Osteoblast (primary cell): ENCODE measurements around the gene RASSF5. TPM values are rescaled to one million over a fixed set of nuclear protein-coding genes. Genes with fewer than 3 reads are reported as not detected.

Experiments
- DNase-seq: peaks from one replicate; pipeline ENCODE4 v3.0.0; 2011; ENCODE audit warnings: low spot score, mixed read lengths; ENCODE audit not compliant: insufficient read length; ENCODE audit errors: missing footprints
- H2AFZ ChIP-seq: 2 replicates; pipeline ENCODE4 v1.6.0; 2011; ENCODE audit warnings: mild to moderate bottlenecking, low read length
- H3K27ac ChIP-seq: 2 replicates; pipeline ENCODE4 v1.5.1; 2011; ENCODE audit warnings: mild to moderate bottlenecking, low read depth, low read length, moderate library complexity
- H3K27me3 ChIP-seq: 2 replicates; pipeline ENCODE4 v1.6.0; 2012; ENCODE audit warnings: mild to moderate bottlenecking, control low read depth, inconsistent platforms, low read length, moderate library complexity; ENCODE audit not compliant: insufficient read depth
- H3K36me3 ChIP-seq: 2 replicates; pipeline ENCODE4 v1.5.1; 2011; ENCODE audit warnings: mild to moderate bottlenecking, low read length, control low read depth, moderate library complexity; ENCODE audit not compliant: insufficient read depth
- H3K4me1 ChIP-seq: 2 replicates; pipeline ENCODE4 v1.5.1; 2011; ENCODE audit warnings: mild to moderate bottlenecking, low read length, control low read depth, moderate library complexity; ENCODE audit not compliant: insufficient read depth
- H3K4me2 ChIP-seq: 2 replicates; pipeline ENCODE4 v1.6.0; 2011; ENCODE audit warnings: mild to moderate bottlenecking, low read length; ENCODE audit not compliant: insufficient read depth
- H3K4me3 ChIP-seq: fragments of 200-600 bp; sonication (generic); 3 replicates; pipeline ENCODE4 v1.5.1; 2012; ENCODE audit warnings: mild to moderate bottlenecking, low read length, inconsistent platforms; ENCODE audit not compliant: insufficient read depth
- H3K79me2 ChIP-seq: 2 replicates; pipeline ENCODE4 v1.6.0; 2012; ENCODE audit warnings: mild to moderate bottlenecking, low read length, control low read depth, inconsistent platforms; ENCODE audit not compliant: insufficient read depth
- H3K9me3 ChIP-seq: 2 replicates; pipeline ENCODE4 v1.5.1; 2011; ENCODE audit warnings: low read depth, low read length, control low read depth
- H4K20me1 ChIP-seq: 2 replicates; pipeline ENCODE4 v1.6.0; 2012; ENCODE audit warnings: mild to moderate bottlenecking, low read length, control low read depth; ENCODE audit not compliant: insufficient read depth
- total RNA-seq: library from RNA; depleted of rRNA; stranded (reverse); fragments of >200 nt; gene quantifications from 2 replicates; pipeline ENCODE4 v1.2.3, GENCODE V29; 2012
- TF ChIP-seq, protein P1 (sequence below): IDR thresholded peaks from 2 replicates; pipeline ENCODE4 v1.5.1; 2011; ENCODE audit warnings: mild to moderate bottlenecking, low read depth, low read length, moderate library complexity; ENCODE audit errors: extremely low read depth

RASSF5 gene
- total RNA-seq, 1 donor: 0.72 TPM

- TF ChIP-seq, protein P1, sequence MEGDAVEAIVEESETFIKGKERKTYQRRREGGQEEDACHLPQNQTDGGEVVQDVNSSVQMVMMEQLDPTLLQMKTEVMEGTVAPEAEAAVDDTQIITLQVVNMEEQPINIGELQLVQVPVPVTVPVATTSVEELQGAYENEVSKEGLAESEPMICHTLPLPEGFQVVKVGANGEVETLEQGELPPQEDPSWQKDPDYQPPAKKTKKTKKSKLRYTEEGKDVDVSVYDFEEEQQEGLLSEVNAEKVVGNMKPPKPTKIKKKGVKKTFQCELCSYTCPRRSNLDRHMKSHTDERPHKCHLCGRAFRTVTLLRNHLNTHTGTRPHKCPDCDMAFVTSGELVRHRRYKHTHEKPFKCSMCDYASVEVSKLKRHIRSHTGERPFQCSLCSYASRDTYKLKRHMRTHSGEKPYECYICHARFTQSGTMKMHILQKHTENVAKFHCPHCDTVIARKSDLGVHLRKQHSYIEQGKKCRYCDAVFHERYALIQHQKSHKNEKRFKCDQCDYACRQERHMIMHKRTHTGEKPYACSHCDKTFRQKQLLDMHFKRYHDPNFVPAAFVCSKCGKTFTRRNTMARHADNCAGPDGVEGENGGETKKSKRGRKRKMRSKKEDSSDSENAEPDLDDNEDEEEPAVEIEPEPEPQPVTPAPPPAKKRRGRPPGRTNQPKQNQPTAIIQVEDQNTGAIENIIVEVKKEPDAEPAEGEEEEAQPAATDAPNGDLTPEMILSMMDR: no peak
- no peaks in the 10 kb centered on the region for H3K79me2 ChIP-seq
- no peaks in the 10 kb centered on the region for H3K27me3 ChIP-seq
- H3K27ac ChIP-seq: no peak overlapping the region
- H3K4me3 ChIP-seq: no peak overlapping the region
- H3K4me1 ChIP-seq: peaks cover 22% of the 10 kb centered on the region
- no peak overlapping the region for H3K4me2 ChIP-seq
- no peak overlapping the region for H2AFZ ChIP-seq
- H4K20me1 ChIP-seq: peaks cover 24% of the 10 kb centered on the region
- no peak for DNase-seq
- no peaks in the 10 kb centered on the region for H3K9me3 ChIP-seq
- H3K36me3 ChIP-seq: peaks cover 44% of the 10 kb centered on the region
These were observed 14.1 kb upstream of the RASSF5 start for GRCh38 chr1:206493279-206493678.

DNA sequence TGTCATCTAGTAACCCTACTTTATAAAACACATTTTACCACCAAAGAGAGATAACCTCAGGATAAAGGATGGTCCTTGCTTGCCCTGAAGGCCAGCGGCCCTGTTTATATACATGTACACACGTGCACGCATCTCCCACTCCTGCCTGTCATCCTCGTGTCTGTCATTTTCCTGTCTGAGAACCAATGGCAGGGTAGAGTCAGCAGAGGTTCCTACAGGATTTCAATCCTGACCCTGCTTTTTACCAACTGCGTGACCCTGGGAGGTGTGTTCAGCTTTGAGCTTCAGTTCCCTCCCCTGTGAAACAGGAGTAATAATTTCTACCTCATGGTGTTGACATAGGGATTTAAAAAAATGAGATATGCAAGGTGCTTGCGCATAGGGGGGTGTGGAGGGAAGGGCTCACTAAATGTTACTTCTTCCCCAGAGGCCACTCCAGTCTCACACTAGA lies 12.3 kb upstream of the RASSF5 start:
- peaks cover 22% of the 10 kb centered on the region for H3K4me1 ChIP-seq
- TF ChIP-seq, protein P1: no peak
- H3K27me3 ChIP-seq: no peaks in the 10 kb centered on the region
- H3K4me2 ChIP-seq: no peak overlapping the region
- no peak overlapping the region for H3K4me3 ChIP-seq
- H3K9me3 ChIP-seq: no peaks in the 10 kb centered on the region
- no peak overlapping the region for H2AFZ ChIP-seq
- H3K79me2 ChIP-seq: no peaks in the 10 kb centered on the region
- DNase-seq: peak; percentile 78
- H3K27ac ChIP-seq: peak overlapping the region; percentile 25
- H4K20me1 ChIP-seq: peaks cover 24% of the 10 kb centered on the region
- H3K36me3 ChIP-seq: peaks cover 44% of the 10 kb centered on the region

DNA sequence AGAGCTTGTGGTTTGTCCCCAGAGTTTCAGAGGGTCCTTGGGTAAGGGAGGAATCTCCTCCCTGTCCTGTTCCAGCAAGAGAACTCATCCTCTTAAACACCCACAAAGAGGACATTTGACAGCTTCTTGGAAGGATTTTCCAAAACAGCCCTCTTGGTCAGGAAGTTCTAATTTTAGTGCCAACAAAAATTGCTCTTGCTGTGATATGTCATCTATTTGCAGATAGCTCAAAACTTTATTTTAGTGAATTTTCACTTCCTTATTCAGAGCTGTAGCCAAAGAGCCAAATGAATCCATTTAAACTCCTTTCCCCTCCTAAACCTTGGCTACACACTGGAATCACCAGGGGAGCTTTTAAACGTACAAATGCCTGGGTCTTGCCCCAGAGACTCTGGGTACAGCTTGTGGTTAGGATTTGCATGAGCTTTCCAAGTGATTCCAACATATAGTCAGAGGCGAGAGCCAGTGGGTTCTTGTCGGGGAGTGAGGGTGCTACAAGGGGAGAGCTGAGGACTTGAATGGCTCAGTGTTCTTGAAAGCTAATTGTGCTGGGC lies 11.8 kb upstream of the RASSF5 start:
- TF ChIP-seq, protein P1: no peak

GRCh38 chr1:206496131-206496793 lies 11.1 kb upstream of the RASSF5 start:
- H3K27ac ChIP-seq: no peak overlapping the region
- peaks cover 26% of the 10 kb centered on the region for H3K4me1 ChIP-seq

More for the DNA sequence above, 11.8 kb upstream of the RASSF5 start:
- Histone ChIP-seq H3K4me2 (no peak overlapping the region), H3K36me3 (peaks cover 44% of the 10 kb centered on the region), H3K4me1 (peaks cover 20% of the 10 kb centered on the region), H3K4me3 (no peak overlapping the region), H4K20me1 (peaks cover 24% of the 10 kb centered on the region), H3K27ac (peak overlapping the region; percentile 25), H3K27me3 (no peaks in the 10 kb centered on the region), H2AFZ (no peak overlapping the region), H3K79me2 (no peaks in the 10 kb centered on the region), H3K9me3 (no peaks in the 10 kb centered on the region)
- DNase-seq: peak; percentile 85

More at GRCh38 chr1:206496131-206496793, 11.1 kb upstream of the RASSF5 start:
- Histone ChIP-seq H3K4me3 (no peak overlapping the region), H3K9me3 (no peaks in the 10 kb centered on the region), H2AFZ (no peak overlapping the region), H3K4me2 (no peak overlapping the region), H3K79me2 (no peaks in the 10 kb centered on the region), H4K20me1 (peaks cover 21% of the 10 kb centered on the region), H3K36me3 (peaks cover 41% of the 10 kb centered on the region), H3K27me3 (no peaks in the 10 kb centered on the region)
- peak; percentile 27 for DNase-seq
- TF ChIP-seq, protein P1: no peak
